GM13977 (cell line): ENCODE data around the gene NDE1.

Experiments
- DNase-seq: peaks from one replicate; pipeline ENCODE4 v3.0.0; 2012; ENCODE audit warnings: low spot score
- in situ Hi-C: fragments of 300-500 bp; cut with MboI; formaldehyde crosslinking; loops from one replicate; pipeline ENCODE4 v1.12.0; 2022; ENCODE audit warnings: low sequenced_read_pairs, low pct_unique_long_range_greater_than_20kb, mixed read lengths, inconsistent platforms; ENCODE audit not compliant: unreplicated experiment
- TF ChIP-seq, protein P1 (sequence below): IDR thresholded peaks from 2 replicates; pipeline ENCODE4 v1.5.1; 2012; ENCODE audit warnings: mild to moderate bottlenecking, control low read depth; ENCODE audit not compliant: insufficient read depth; ENCODE audit errors: extremely low read depth, missing control alignments

NDE1 gene, protein sequence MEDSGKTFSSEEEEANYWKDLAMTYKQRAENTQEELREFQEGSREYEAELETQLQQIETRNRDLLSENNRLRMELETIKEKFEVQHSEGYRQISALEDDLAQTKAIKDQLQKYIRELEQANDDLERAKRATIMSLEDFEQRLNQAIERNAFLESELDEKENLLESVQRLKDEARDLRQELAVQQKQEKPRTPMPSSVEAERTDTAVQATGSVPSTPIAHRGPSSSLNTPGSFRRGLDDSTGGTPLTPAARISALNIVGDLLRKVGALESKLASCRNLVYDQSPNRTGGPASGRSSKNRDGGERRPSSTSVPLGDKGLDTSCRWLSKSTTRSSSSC

DNA sequence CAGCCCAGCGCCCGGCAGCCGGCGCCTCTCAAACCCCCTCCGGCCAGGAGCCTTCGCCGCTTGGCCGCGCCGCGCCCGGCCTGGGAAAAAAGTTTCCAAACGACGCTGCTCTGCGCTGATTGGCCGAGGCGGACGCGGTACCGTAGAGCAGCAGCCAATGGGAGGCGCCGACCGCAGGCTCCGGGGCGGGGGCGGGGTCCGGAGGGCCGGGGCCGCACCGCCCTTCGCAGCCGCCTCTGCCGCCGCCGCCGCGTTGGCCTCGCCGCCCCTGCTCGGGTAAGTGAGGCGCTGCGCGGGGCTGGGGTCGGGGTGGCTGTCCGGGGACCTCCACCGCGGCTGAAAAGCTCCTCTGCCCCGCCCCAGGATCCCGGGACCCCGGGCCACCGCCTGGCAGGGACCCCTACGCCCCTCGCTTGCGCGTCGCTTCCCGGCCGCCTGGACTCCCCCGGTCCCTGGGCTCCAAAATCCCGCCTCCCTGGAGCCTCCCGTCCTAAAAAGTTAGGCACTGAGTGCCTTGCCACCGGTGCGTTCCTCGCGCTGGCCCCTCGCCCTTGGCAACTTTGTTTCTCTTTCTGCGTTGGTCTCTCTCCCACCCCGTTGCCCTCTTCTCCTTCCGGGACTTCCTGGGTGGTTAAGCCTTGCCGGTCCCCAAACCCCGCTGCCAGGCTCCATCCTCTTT lies at the start of gene NDE1:
NDE1 (plus strand) TSS at position 227 of the 679 bp plus-strand sequence. CDS start 14,534 bp downstream, outside the sequence.
- peak; percentile 96 for DNase-seq
- TF ChIP-seq, protein P1, sequence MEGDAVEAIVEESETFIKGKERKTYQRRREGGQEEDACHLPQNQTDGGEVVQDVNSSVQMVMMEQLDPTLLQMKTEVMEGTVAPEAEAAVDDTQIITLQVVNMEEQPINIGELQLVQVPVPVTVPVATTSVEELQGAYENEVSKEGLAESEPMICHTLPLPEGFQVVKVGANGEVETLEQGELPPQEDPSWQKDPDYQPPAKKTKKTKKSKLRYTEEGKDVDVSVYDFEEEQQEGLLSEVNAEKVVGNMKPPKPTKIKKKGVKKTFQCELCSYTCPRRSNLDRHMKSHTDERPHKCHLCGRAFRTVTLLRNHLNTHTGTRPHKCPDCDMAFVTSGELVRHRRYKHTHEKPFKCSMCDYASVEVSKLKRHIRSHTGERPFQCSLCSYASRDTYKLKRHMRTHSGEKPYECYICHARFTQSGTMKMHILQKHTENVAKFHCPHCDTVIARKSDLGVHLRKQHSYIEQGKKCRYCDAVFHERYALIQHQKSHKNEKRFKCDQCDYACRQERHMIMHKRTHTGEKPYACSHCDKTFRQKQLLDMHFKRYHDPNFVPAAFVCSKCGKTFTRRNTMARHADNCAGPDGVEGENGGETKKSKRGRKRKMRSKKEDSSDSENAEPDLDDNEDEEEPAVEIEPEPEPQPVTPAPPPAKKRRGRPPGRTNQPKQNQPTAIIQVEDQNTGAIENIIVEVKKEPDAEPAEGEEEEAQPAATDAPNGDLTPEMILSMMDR, result no peak
- in situ Hi-C loops, result no loop called here

DNA sequence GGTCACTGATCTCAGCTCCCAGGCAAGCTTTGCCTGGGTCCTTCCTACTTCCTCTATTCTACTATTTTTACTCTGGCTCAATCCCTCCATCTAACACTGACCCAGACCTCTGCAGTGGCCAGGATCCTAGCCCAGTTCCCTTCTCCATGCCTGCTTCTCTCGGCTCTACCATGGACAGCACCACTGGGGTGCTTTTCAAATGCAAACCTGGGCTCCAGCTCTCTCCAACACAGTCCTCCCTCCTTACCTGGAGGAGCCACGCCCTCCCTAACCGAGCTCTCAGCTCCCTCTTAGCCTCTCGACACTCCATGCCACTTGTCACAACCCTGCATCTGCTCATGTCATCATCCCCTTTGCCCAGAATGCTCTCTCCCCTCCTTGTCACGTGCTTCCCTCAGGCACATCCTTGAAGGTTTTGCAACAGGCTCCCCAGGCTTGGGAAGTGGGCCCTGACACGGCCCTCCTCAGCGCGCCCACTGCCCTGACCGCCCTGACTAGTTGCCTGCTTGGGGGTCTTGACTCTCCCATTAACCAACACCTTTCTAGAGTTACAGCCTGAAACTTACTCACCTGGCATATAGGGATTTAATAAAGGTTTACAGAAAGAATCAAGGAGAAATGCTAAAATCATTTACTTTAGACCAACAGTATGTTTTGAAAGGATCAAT lies 48.7 kb upstream of the NDE1 start:
- in situ Hi-C loops, result no loop called here

DNA sequence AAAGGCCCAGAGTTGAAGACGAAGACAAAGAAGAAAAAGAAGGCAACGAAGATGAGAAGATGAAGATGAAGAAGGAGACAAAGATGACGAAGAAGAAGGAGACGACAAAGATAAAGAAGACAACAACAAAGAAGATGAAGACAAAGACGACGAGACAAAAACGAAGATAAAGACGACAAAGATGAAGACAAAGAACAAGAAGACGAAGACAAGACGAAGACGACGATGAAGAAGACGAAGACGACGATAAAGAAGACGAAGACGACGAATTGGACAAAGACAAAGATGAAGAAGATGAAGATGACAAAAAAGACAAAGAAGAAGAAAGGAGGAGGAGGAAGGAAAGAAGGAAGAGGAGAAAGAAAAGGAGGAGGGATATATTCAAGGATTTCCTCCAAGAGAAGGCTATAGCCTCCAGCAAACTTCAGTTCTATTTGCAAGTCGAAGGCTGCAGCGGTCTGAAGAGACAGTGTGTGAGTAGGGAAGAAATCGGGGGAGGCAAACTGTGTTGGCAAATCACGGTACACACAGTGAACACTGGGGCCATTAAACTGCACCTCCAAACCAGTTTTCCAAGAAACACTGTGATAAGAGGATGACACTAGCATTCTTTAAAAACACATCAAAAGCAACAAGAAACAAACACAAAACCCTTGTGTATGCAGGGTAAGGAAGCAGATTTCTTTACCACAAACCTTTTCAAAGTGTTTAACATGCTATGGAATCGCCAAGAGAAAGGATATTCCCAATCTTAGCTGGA lies 47.6 kb upstream of the NDE1 start:
- TF ChIP-seq, protein P1, result no peak
- in situ Hi-C loops, result no loop called here
- no peak for DNase-seq

More for the DNA sequence above, 48.7 kb upstream of the NDE1 start:
- DNase-seq, result no peak
- TF ChIP-seq, protein P1, result no peak

DNA sequence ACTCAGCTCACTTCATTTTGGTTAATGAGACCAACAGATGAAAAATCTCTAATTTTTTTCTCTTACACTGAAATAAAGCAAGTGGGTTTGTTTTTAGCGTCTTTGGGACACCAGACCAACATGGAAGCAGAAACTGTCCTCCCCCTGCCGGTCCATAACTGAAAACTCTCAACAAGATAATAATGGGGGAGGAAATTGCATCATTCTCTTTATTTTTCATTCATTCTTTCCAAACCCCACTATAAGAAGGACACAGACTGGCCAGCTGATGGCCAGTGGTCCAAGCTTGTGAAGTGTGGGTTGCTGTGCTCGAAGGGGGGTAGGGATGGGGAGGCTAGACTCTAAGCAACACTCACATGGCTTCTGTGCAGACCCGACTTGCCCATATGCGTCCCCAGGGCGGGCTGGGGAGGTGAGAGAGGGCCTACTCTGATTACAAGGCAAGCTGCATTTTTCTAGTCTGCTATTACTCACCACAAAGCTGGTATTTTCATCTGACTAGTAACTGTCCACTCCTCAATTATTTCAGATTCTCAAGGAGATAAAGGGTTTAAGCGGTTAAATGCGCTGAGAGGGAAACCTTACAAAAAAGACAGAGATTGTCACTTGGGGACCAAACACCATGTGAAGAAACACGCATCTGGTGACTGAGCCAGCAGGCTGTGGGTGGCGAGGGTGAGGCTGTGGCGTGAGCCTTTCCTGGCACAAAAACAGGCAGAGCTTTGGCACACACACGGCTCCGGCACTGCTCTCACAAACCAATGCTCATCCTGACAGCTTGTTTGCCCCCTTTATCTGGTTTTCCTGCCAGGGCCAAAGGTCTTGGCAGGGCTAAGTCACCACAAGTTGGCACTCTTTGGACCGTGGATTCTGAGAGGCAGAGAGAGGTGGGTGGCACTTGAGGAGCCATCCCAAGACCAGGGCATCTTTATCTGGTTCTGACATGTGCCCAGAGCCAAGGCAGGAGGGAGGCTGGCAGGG lies 45.3 kb upstream of the NDE1 start:
- in situ Hi-C loops, result no loop called here
- DNase-seq, result no peak
- TF ChIP-seq, protein P1, result no peak

DNA sequence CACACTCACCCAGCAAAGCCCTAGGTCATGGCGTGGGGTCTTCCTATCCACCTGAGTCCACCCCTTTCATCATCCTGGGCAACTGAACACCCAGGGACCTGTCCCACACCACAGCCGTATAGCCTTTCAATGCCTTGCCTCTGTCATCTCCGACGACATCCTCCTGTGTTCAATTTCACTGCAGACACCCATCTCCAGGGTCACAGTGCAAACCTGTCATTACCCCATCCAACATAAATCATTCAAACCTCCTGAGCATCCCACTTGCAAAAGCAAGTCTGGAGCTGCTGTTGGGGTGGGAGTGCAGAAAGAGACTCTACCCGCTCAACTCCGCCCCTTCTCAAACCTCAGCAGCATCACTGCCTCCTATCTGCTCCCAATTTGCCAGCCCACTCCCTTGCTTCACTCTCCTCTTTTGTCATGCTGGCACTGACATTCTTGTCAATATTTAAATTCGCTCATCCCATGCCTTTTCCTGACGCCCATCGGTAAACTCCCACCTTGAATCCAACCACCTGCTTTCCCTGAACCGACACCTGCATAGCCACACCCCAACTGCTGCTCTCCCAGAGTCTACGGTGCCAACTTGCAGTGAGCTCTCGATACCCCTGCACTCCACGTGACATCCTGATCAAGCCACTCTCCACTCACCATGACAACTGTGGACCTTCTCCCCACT lies 44.1 kb upstream of the NDE1 start:
- DNase-seq, result no peak
- in situ Hi-C loops, result no loop called here
- TF ChIP-seq, protein P1, result no peak
